Thymus (tissue), 11 donors: ENCODE data around the gene TMEM119. TPM values are rescaled to one million over a fixed set of nuclear protein-coding genes. Genes with fewer than 3 reads are reported as not detected.

ENCODE experiments used
- DNase-seq, 9 donors: peaks; one replicate each; pipeline ENCODE4 v3.0.0-alpha.2; 2013; ENCODE audit warnings: low spot score in 9 of 9, low read depth in 6 of 9, missing footprints in 1 of 9
- H3K27ac ChIP-seq, 2 donors: one replicate each; pipeline ENCODE4 v1.5.1; 2013; ENCODE audit warnings: control low read depth in 1 of 2, low read depth in 1 of 2, low read length in 1 of 2, mild to moderate bottlenecking in 1 of 2, moderate library complexity in 1 of 2
- H3K27me3 ChIP-seq, 2 donors: one replicate each; pipeline ENCODE4 v1.5.1; 2013; ENCODE audit warnings: low read length in 1 of 2; ENCODE audit not compliant: control insufficient read depth in 2 of 2, insufficient read depth in 1 of 2
- H3K36me3 ChIP-seq, 2 donors: one replicate each; pipeline ENCODE4 v1.5.1; 2013; ENCODE audit warnings: low read length in 1 of 2, mild to moderate bottlenecking in 1 of 2, moderate library complexity in 1 of 2; ENCODE audit not compliant: control insufficient read depth in 2 of 2, insufficient read depth in 2 of 2
- H3K4me1 ChIP-seq, 2 donors: one replicate each; pipeline ENCODE4 v1.5.1; 2013; ENCODE audit warnings: low read length in 2 of 2; ENCODE audit not compliant: control insufficient read depth in 2 of 2, insufficient read depth in 2 of 2
- H3K4me3 ChIP-seq, 2 donors: one replicate each; pipeline ENCODE4 v1.5.1; 2013; ENCODE audit warnings: low read length in 2 of 2, control low read depth in 1 of 2, mild to moderate bottlenecking in 1 of 2
- H3K9me3 ChIP-seq, 2 donors: one replicate each; pipeline ENCODE4 v1.5.1; 2013; ENCODE audit warnings: low read length in 1 of 2, mild to moderate bottlenecking in 1 of 2; ENCODE audit not compliant: control insufficient read depth in 2 of 2, insufficient read depth in 1 of 2
- WGBS: extraction: QIAGEN DNeasy Blood & Tissue Kit; methylation state at CpG from one replicate; pipeline ENCODE4 v1.1.7; 2013; 5-methylcytosine and 5-hydroxymethylcytosine counted together
- polyA plus RNA-seq: library from polyadenylated mRNA; stranded (reverse); fragments of 200-250 nt; gene quantifications from one replicate; pipeline ENCODE4 v1.2.3, GENCODE V29; 2013
- total RNA-seq: library from RNA; stranded (reverse); fragments of 120-200 nt; gene quantifications from one replicate; pipeline ENCODE4 v1.2.4, GENCODE V29; 2013
- donor health status: healthy.

Gene TMEM119
- total and polyA plus RNA-seq, 2 donors: 4.0 to 5.3 TPM

- Histone ChIP-seq H3K27ac (no peak overlapping the region), H3K4me1 (no peaks in the 10 kb centered on the region), H3K4me3 (no peak overlapping the region), H3K27me3 (no peaks in the 10 kb centered on the region), H3K9me3 (no peaks in the 10 kb centered on the region), H3K36me3 (peaks cover 31 to 43% of the 10 kb centered on the region in 2 donors)
- WGBS: 81% methylated on average over 7 of the region's 7 CpGs
- no peak for DNase-seq
These were observed 48.8 kb downstream of the TMEM119 start for GRCh38 chr12:108548954-108549521.

DNA sequence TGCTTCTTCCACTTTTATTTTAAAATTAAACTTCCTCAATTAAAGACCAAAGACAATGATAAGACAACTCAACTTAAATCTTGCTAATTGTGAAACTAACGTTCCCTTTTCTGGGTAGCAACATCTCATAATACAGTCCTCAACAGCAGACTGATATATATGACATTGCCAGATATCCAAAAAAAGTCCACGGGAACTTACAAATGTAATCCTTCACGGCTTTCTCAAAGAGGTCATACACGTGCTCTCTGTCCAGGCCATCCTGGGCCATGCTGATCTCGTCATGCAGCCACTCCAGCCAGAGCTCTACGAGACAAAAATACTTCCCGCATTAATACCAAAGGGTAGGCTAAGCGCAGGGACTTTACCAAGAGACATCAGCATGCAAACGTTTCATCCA is 50.2 kb downstream of the TMEM119 start:
- Histone ChIP-seq H3K4me3 (no peak overlapping the region), H3K4me1 (no peaks in the 10 kb centered on the region)
- no peak for DNase-seq

GRCh38 chr12:108543652-108544051 is 54.2 kb downstream of the TMEM119 start:
- 100% methylated on average over 3 of the region's 3 CpGs for WGBS
- H3K36me3 ChIP-seq: peaks cover 50 to 53% of the 10 kb centered on the region in 2 donors

More for the DNA sequence above, 50.2 kb downstream of the TMEM119 start:
- no peak overlapping the region for H3K27ac ChIP-seq
- 97% methylated on average over 9 of the region's 9 CpGs for WGBS
- peaks cover 45 to 50% of the 10 kb centered on the region in 2 donors for H3K36me3 ChIP-seq
- no peaks in the 10 kb centered on the region for H3K27me3 ChIP-seq
- no peaks in the 10 kb centered on the region for H3K9me3 ChIP-seq

DNA sequence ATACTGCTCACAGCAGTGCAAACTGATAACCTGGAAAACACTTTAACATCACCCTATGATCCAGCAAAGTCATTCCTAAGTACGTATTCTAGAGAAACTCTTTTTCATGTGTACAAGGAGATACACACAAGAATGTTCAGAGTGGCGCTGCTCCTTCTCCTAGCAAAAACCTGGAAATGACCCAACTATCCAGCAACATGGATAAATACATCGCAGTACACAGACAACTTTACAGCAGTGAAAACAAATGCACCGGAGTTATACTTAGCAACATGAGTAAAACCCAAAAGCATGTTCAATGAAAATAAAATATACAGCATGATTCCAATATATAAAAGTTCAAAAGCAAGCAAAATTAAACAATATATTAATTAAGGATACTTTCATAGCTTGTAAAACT is 55.6 kb downstream of the TMEM119 start:
- no peak for DNase-seq
- Histone ChIP-seq H3K36me3 (peaks cover 52 to 54% of the 10 kb centered on the region in 2 donors), H3K27ac (no peak overlapping the region), H3K27me3 (no peaks in the 10 kb centered on the region), H3K4me3 (no peak overlapping the region), H3K4me1 (no peaks in the 10 kb centered on the region), H3K9me3 (no peaks in the 10 kb centered on the region)
- 97% methylated on average over 4 of the region's 4 CpGs for WGBS

More at GRCh38 chr12:108543652-108544051, 54.2 kb downstream of the TMEM119 start:
- DNase-seq: no peak
- Histone ChIP-seq H3K9me3 (no peaks in the 10 kb centered on the region), H3K4me1 (no peaks in the 10 kb centered on the region), H3K4me3 (no peak overlapping the region), H3K27me3 (no peaks in the 10 kb centered on the region), H3K27ac (no peak overlapping the region)

Other genes with a start within 250 kb of the TMEM119 start
- gene FICD, start 82.8 kb downstream of the TMEM119 start, total RNA-seq: 3.7 TPM
- 2.1 TPM for gene FICD, start 82.8 kb downstream of the TMEM119 start, polyA plus RNA-seq
- 45.2 TPM for gene SART3, start 36.9 kb downstream of the TMEM119 start, total RNA-seq
- 21.0 TPM for gene SART3, start 36.9 kb downstream of the TMEM119 start, polyA plus RNA-seq
- 125 TPM for gene ISCU, start 35.5 kb downstream of the TMEM119 start, total RNA-seq
- 248 TPM for gene ISCU, start 35.5 kb downstream of the TMEM119 start, polyA plus RNA-seq
- 69.6 TPM for gene SELPLG, start 35.8 kb upstream of the TMEM119 start, total RNA-seq
- gene SELPLG, start 35.8 kb upstream of the TMEM119 start, polyA plus RNA-seq: 28.0 TPM
- gene CORO1C, start 133.4 kb upstream of the TMEM119 start, total RNA-seq: 24.6 TPM
- gene CORO1C, start 133.4 kb upstream of the TMEM119 start, polyA plus RNA-seq: 35.4 TPM